ENCODE results near the gene CTNNB1. TPM values are rescaled to one million over a fixed set of nuclear protein-coding genes. Genes with fewer than 3 reads are reported as not detected.
A peak's percentile ranks its signal among the peaks of the same experiment; 100 is the strongest.

Gene CTNNB1
- total and polyA plus RNA-seq, 2 of the 13 experiments (the other 11 are each of a cell fraction or from before 2014, with no cell fraction given) = 398 to 489 TPM

DNA sequence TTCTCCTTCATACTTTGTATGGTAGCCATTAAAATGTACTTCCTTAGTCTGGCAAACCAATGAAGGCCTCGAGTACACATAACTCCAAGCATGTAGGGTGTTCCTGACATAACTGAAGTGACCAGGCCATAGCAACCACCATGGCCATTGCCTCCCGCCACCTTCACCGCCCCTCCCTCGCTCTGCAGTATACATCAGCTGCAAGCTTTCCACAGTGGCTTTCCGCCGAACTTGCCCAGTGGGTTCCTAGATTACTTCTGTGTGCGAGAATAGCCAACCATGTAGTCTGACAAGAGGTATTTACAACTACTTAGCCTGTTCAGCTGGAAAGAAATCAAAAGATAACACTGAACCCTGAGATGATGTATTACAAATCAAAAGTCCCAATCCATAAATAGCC is 3.4 kb upstream of the CTNNB1 start:
- Histone ChIP-seq H3K4me2 (ENCODE audit: low read depth, low read length) (no peak overlapping the region), H3K27me3 (ENCODE audit: control insufficient read depth in 1 of 2, insufficient read depth in 2 of 2, low read length in 2 of 2) (peaks cover 0 to 5% of the 10 kb centered on the region in 2 experiments; a peak in 1 of 5 replicates), H3K9me3 (ENCODE audit: low read length) (no peaks in the 10 kb centered on the region), H2AFZ (ENCODE audit: low read length) (no peak overlapping the region), H3K36me3 (replicated peaks in 1 of 2; ENCODE audit: control insufficient read depth in 1 of 2, insufficient read depth in 2 of 2, low read length in 2 of 2) (no peaks in the 10 kb centered on the region), H3K4me1 (ENCODE audit: insufficient read depth, low read length) (peaks cover 14% of the 10 kb centered on the region), H3K79me2 (ENCODE audit: insufficient read depth, low read length) (peaks cover 20% of the 10 kb centered on the region), H3K27ac (ENCODE audit: extremely low read length, insufficient read depth, low read length) (no peak overlapping the region), H3K9ac (ENCODE audit: insufficient read depth, low read depth, low read length) (no peak overlapping the region), H4K20me1 (ENCODE audit: insufficient read depth, low read length) (peaks cover 10% of the 10 kb centered on the region), H3K4me3 (replicated peaks in 1 of 3; ENCODE audit: insufficient read depth in 1 of 3, low read depth in 2 of 3, low read length in 3 of 3) (no peak overlapping the region)
- intact Hi-C loops (cut with micrococcal nuclease; ENCODE audit: unreplicated experiment) (loop anchor here (5.0 to 10.0 kb wide), 4 partner anchors 261 to 471 kb away; no protein-coding TSS in a partner anchor), in situ Hi-C loops (cut with HindIII; ENCODE audit: extremely low pct_ligation_motif_present, low pct_unique_long_range_greater_than_20kb) (no loop called here)
- no TSS peak for BruUV-seq (replicated peaks)
- CTCF ChIA-PET (ENCODE audit: low intra/inter-chr PET ratio, low total read pairs) = no interaction called here
- TF ChIP-seq CREBL2 (CRISPR knock-in tag; IDR thresholded peaks at IDR 0.05; ENCODE audit: borderline replicate concordance) = no peak
- POLR2A ChIA-PET = interaction anchor here (0.7 kb wide), 1 partner anchor 168 kb away, joined by 3 read pairs; no protein-coding TSS in a partner anchor
- ATAC-seq = no peak
- 84% methylated on average over 7 of the region's 7 CpGs for WGBS (ENCODE audit: low lambda C conversion rate)
- DNase-seq (ENCODE audit: low spot score) = no peak
- FAIRE-seq = no peak

GRCh38 chr3:41196499-41197410 is 2.5 kb upstream of the CTNNB1 start:
- Histone ChIP-seq H3K27ac (ENCODE audit: extremely low read length, insufficient read depth, low read length) (no peak overlapping the region), H3K9me3 (ENCODE audit: low read length) (no peaks in the 10 kb centered on the region), H4K20me1 (ENCODE audit: insufficient read depth, low read length) (peaks cover 18% of the 10 kb centered on the region), H3K4me1 (ENCODE audit: insufficient read depth, low read length) (peaks cover 8% of the 10 kb centered on the region), H3K36me3 (replicated peaks in 1 of 2; ENCODE audit: control insufficient read depth in 1 of 2, insufficient read depth in 2 of 2, low read length in 2 of 2) (no peaks in the 10 kb centered on the region), H3K4me3 (replicated peaks in 1 of 3; ENCODE audit: insufficient read depth in 1 of 3, low read depth in 2 of 3, low read length in 3 of 3) (no peak overlapping the region), H2AFZ (ENCODE audit: low read length) (no peak overlapping the region), H3K4me2 (ENCODE audit: low read depth, low read length) (no peak overlapping the region), H3K27me3 (ENCODE audit: control insufficient read depth in 1 of 2, insufficient read depth in 2 of 2, low read length in 2 of 2) (peaks cover 0 to 5% of the 10 kb centered on the region in 2 experiments; a peak in 1 of 5 replicates), H3K9ac (ENCODE audit: insufficient read depth, low read depth, low read length) (no peak overlapping the region), H3K79me2 (ENCODE audit: insufficient read depth, low read length) (peaks cover 28% of the 10 kb centered on the region)
- no peak for ATAC-seq
- TF ChIP-seq, protein P1, sequence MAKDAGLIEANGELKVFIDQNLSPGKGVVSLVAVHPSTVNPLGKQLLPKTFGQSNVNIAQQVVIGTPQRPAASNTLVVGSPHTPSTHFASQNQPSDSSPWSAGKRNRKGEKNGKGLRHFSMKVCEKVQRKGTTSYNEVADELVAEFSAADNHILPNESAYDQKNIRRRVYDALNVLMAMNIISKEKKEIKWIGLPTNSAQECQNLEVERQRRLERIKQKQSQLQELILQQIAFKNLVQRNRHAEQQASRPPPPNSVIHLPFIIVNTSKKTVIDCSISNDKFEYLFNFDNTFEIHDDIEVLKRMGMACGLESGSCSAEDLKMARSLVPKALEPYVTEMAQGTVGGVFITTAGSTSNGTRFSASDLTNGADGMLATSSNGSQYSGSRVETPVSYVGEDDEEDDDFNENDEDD (CRISPR knock-in tag; IDR thresholded peaks at IDR 0.05; ENCODE audit: borderline replicate concordance) = no peak
- TF ChIP-seq CBX2 (IDR thresholded peaks at IDR 0.05; ENCODE audit: low read depth, low read length) = peak; percentile 69; the same call in 1 of the 2 replicates
- no peak for TF ChIP-seq CBX2 (CRISPR knock-in tag; IDR thresholded peaks at IDR 0.05; ENCODE audit: low read depth)
- no peak for TF ChIP-seq HMGA1 (CRISPR knock-in tag; conservative IDR thresholded peaks at IDR 0.05)
- no peak for TF ChIP-seq ZNF776 (CRISPR knock-in tag; IDR thresholded peaks at IDR 0.05)
- TF ChIP-seq, protein P2, sequence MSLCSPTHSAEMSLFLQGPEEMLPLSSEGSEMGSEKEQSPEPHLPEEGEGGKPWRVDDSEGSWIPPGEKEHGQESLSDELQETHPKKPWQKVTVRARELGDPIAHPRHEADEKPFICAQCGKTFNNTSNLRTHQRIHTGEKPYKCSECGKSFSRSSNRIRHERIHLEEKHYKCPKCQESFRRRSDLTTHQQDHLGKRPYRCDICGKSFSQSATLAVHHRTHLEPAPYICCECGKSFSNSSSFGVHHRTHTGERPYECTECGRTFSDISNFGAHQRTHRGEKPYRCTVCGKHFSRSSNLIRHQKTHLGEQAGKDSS (CRISPR knock-in tag; IDR thresholded peaks at IDR 0.05; ENCODE audit: borderline replicate concordance, low read depth) = no peak
- 86% methylated on average over 9 of the region's 9 CpGs for WGBS (ENCODE audit: low lambda C conversion rate)
- no peak for DNase-seq (ENCODE audit: low spot score)
- POLR2A ChIA-PET = interaction anchor here (0.7 kb wide), 1 partner anchor 169 kb away, joined by 3 read pairs; no protein-coding TSS in a partner anchor
- FAIRE-seq = no peak
- in situ Hi-C loops (cut with HindIII; ENCODE audit: extremely low pct_ligation_motif_present, low pct_unique_long_range_greater_than_20kb) = no loop called here
- CTCF ChIA-PET (ENCODE audit: low intra/inter-chr PET ratio, low total read pairs) = no interaction called here
- intact Hi-C loops (cut with micrococcal nuclease; ENCODE audit: unreplicated experiment) = loop anchor here (5.0 to 10.0 kb wide), 4 partner anchors 262 to 472 kb away; no protein-coding TSS in a partner anchor
- BruUV-seq (replicated peaks) = no TSS peak

Data from HepG2 (cell line).